GM21526 (cell line): ENCODE measurements around the gene KCNAB3.

Experiments used
- ATAC-seq: cut with Tn5 transposase; IDR thresholded peaks from one replicate; pipeline ENCODE4 v1.9.1; 2021; ENCODE audit warnings: moderate library complexity; ENCODE audit not compliant: unreplicated experiment, low FRiP score

Gene KCNAB3

DNA sequence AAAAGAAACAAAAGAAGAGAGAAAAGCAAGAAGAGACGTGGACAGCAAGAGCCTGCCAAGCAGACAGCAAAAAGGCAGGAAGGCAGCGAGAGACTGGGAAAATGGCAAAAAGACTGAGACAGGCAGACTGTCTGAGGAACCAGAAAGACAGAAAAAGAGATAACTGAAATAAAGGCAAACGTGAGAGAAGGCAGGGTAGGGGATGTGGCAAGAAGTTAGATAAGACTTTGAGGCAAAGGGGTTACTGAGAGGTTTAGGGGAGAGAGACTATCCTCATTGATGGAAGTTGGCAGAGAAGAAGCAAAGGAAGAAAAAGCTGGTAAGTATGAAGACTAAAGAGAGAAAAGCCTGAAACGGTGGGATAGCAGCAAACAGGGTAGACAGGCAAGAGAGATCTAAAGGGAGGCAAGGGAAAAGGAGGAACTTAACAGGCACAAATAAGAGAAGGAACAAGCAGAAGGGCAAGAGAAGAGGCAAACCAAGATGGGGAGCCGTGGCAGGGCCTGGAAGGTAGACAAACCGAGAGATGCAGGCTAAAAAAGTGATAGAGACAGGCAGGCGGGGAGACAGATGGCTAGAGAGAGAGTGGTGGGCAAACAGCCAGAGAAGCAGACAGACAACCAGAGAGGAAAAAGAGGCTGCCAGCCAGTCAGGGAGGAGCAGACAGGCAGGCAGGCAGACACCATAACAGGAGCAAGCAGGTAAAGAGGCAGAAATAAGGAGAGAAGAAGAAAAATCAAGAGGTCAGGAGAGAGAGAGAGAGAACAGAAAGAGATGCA lies 48.2 kb downstream of the KCNAB3 start:
- ATAC-seq, result no peak

DNA sequence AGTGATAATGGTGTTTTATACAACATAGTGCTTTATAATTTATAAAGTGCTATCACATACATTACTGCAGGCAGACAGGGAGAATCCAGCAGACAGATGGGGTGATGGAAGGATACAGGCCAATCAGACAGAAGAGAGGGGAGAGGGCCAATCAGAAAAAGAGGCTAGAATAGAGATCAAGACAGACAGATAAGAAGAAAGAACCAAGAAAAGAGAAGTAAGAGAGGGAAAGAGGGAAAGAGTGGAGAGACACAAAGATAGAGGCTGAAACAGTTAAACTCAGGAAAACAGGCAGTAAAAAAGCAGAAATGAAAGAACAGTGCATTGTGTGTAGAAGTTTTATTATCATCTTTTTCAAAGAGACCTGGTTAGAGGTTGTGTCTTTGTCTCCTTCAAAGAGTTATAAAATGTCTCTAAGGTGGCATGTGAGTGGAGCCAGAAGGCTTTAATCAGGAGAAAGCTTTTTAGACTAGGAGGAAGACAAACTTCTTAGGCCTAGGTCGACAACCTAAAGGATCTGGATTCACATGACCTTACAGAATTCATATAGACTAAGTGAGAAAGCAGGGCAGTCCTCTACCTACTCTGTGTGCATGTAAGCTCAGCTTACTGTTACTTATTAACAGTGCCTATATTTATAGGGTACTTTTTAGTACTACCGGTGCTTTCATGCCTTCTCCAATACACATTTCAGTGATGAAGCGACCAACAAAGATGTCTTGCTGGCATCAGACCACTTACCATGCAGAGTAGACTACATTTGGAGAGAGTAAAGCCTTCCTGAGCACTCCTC lies 49.4 kb downstream of the KCNAB3 start:
- ATAC-seq, result no peak

DNA sequence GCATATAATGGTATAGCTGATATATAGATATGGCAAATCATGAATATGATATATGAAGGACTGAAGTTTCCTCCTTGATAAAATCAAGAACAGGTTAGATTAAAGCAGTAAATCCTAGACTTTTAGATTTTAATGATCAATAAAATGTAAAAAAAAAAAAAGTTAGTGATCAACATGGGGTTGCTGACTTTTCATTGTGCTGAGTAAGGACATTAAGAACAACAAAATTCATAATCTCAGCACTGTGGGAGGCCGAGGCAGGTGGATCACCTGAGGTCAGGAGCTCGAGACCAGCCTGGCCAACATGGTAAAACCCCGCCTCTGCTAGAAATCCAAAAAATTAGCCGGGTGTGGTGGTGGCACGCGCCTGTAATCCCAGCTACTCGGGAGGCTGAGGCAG lies 51.4 kb downstream of the KCNAB3 start:
- no peak for ATAC-seq

DNA sequence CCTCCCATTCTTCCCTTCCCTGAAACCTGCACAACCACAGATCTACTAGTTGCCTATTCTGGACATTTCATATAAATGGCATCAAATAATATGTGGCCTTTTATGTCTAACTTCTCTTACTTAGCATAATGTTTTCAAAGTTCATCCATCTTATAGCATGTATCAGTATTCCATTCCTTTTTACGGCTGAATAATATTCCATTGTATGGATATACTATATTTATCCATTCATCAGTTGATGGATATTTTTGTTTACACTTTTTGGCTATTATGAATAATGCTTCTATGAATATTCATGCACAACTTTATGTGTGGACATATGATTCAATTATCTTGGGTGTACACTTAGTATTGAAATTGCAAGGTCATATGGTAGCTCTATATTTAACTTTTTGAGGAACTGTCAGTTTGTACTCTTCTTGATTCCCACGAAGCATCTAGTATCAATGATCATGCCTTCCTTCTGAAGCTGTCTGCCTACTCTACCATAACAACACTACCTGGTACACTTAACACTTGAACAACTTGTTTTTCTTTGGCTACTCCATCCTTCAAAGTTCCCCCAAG lies 53.8 kb downstream of the KCNAB3 start:
- ATAC-seq, result no peak

DNA sequence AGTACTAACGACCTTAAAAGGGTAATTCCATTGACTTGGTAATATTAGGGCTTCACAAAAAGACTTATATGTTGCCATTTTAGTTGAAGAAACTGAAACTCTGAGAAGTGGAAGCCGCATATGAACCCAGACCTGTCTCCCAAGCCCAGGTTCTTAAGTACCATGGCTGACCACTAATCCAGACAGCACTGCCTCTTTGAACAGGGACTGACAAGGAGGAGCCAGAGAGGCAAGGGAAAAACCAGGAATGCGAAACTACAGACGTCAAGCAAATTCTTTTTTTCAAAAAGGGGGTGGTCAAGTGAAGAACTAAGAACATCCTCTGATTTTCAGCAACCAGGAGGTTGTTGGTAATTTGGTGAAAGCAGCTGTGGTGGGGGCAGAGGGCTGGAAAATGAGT lies 56.6 kb downstream of the KCNAB3 start:
- ATAC-seq, result no peak
